ENCODE measurements around the gene FOXL2. TPM values are rescaled to one million over a fixed set of nuclear protein-coding genes. Genes with fewer than 3 reads are reported as not detected.
A peak's percentile ranks its signal among the peaks of the same experiment; 100 is the strongest.

Gene FOXL2
- total RNA-seq, 4 donors from 2014 or later, result not detected

- no peak overlapping the region for H3K4me3 ChIP-seq
- H3K27me3 ChIP-seq, result peaks cover 97 to 98% (median 97%) of the 10 kb centered on the region in 3 donors
- intact Hi-C loops (cut with DNase I; ENCODE audit: low total_unique reads), result no loop called here
Measured at GRCh38 chr3:138941259-138941885, 5.6 kb downstream of the FOXL2 start.

GRCh38 chr3:138940446-138940845 is 6.5 kb downstream of the FOXL2 start:
- DNase-seq (no peak), ATAC-seq (no peak)
- Histone ChIP-seq H3K4me3 (no peak overlapping the region), H3K36me3 (no peaks in the 10 kb centered on the region), H3K9me3 (no peaks in the 10 kb centered on the region), H3K27ac (no peak overlapping the region), H3K27me3 (peaks cover 93 to 99% (median 95%) of the 10 kb centered on the region in 3 donors), H3K4me1 (peaks cover 34 to 40% of the 10 kb centered on the region in 2 donors)
- intact Hi-C loops (cut with DNase I; ENCODE audit: low total_unique reads) (no loop called here), in situ Hi-C loops (cut with MboI; ENCODE audit: low sequenced_read_pairs in 4 of 4) (loop anchor here in 3 of 4 donors (25.0 kb wide), 2 partner anchors 372 to 397 kb away; partner anchors contain the start of gene MRPS22 (in 2 of the 3))
- TF ChIP-seq POLR2A (IDR thresholded peaks at IDR 0.05), result no peak
- no peak for TF ChIP-seq CTCF (IDR thresholded peaks at IDR 0.05 in 4 of 5, conservative IDR thresholded peaks at IDR 0.05 in 1 of 5)

More at GRCh38 chr3:138941259-138941885, 5.6 kb downstream of the FOXL2 start:
- no peak for TF ChIP-seq POLR2A (IDR thresholded peaks at IDR 0.05)
- no peak for TF ChIP-seq CTCF (IDR thresholded peaks at IDR 0.05 in 4 of 5, conservative IDR thresholded peaks at IDR 0.05 in 1 of 5)
- no peak for ATAC-seq
- in situ Hi-C loops (cut with MboI; ENCODE audit: low sequenced_read_pairs in 4 of 4), result loop anchor here in 3 of 4 donors (25.0 kb wide), 2 partner anchors 371 to 396 kb away; partner anchors contain the start of gene MRPS22 (in 2 of the 3)
- peaks cover 30 to 37% of the 10 kb centered on the region in 2 donors for H3K4me1 ChIP-seq
- H3K27ac ChIP-seq, result no peak overlapping the region
- H3K9me3 ChIP-seq, result no peaks in the 10 kb centered on the region
- no peak for DNase-seq
- no peaks in the 10 kb centered on the region for H3K36me3 ChIP-seq

- H3K9me3 ChIP-seq, result no peaks in the 10 kb centered on the region
- no peaks in the 10 kb centered on the region for H3K36me3 ChIP-seq
- no peak overlapping the region for H3K4me3 ChIP-seq
- TF ChIP-seq CTCF (IDR thresholded peaks at IDR 0.05 in 4 of 5, conservative IDR thresholded peaks at IDR 0.05 in 1 of 5), result no peak
- no peak for TF ChIP-seq POLR2A (IDR thresholded peaks at IDR 0.05)
- ATAC-seq (no peak), DNase-seq (no peak)
- H3K27ac ChIP-seq, result no peak overlapping the region
- H3K27me3 ChIP-seq, result peaks cover 86 to 92% (median 87%) of the 10 kb centered on the region in 3 donors
- in situ Hi-C loops (cut with MboI; ENCODE audit: low sequenced_read_pairs in 4 of 4), result loop anchor here (10.0 to 25.0 kb wide), 3 partner anchors 373 to 398 kb away; partner anchors contain the start of gene MRPS22 (in 2 of the 4)
- peaks cover 29 to 34% of the 10 kb centered on the region in 2 donors for H3K4me1 ChIP-seq
- intact Hi-C loops (cut with DNase I; ENCODE audit: low total_unique reads), result loop anchor here (5.0 kb wide), 1 partner anchor 388 kb away; no protein-coding TSS in a partner anchor
Measured at GRCh38 chr3:138939561-138940241, 7.2 kb downstream of the FOXL2 start.

- Histone ChIP-seq H3K4me3 (peak overlapping the region in 1 of 4 donors; percentile 2), H3K9me3 (no peaks in the 10 kb centered on the region), H3K36me3 (no peaks in the 10 kb centered on the region), H3K4me1 (peaks cover 28 to 34% of the 10 kb centered on the region in 2 donors), H3K27ac (no peak overlapping the region), H3K27me3 (peaks cover 79 to 85% (median 80%) of the 10 kb centered on the region in 3 donors)
- DNase-seq, result no peak
- in situ Hi-C loops (cut with MboI; ENCODE audit: low sequenced_read_pairs in 4 of 4) (loop anchor here (10.0 to 25.0 kb wide), 3 partner anchors 373 to 398 kb away; partner anchors contain the start of gene MRPS22 (in 2 of the 4)), intact Hi-C loops (cut with DNase I; ENCODE audit: low total_unique reads) (loop anchor here (5.0 kb wide), 1 partner anchor 388 kb away; no protein-coding TSS in a partner anchor)
- ATAC-seq, result no peak
- TF ChIP-seq CTCF (IDR thresholded peaks at IDR 0.05 in 4 of 5, conservative IDR thresholded peaks at IDR 0.05 in 1 of 5) (no peak), POLR2A (IDR thresholded peaks at IDR 0.05) (no peak)
Measured at GRCh38 chr3:138938877-138939560, 7.9 kb downstream of the FOXL2 start.

Data from gastrocnemius medialis (tissue), 4 donors.